ENCODE data around the gene PDYN.

Gene PDYN

GRCh38 chr20:1992359-1993110 lies 1.3 kb downstream of the PDYN start:
- no peak for DNase-seq

- DNase-seq = peak; percentile 23
Observed at GRCh38 chr20:1987826-1988225, 6.0 kb downstream of the PDYN start.

- DNase-seq = no peak
Observed at GRCh38 chr20:1983301-1983700, 10.6 kb downstream of the PDYN start.

- no peak for DNase-seq
Observed at GRCh38 chr20:1982686-1983085, 11.2 kb downstream of the PDYN start.

- DNase-seq = no peak
Observed at GRCh38 chr20:1979106-1979778, 14.6 kb downstream of the PDYN start.

- DNase-seq = no peak
Observed at GRCh38 chr20:1975291-1975690, 18.6 kb downstream of the PDYN start.

GRCh38 chr20:1973601-1974440 lies 20.0 kb downstream of the PDYN start:
- DNase-seq = no peak

- no peak for DNase-seq
Observed at GRCh38 chr20:1971893-1972586, 21.8 kb downstream of the PDYN start.

- no peak for DNase-seq
Observed at GRCh38 chr20:1968964-1969363, 24.9 kb downstream of the PDYN start.

GRCh38 chr20:1965520-1966351 lies 28.1 kb downstream of the PDYN start:
- peak; percentile 56 for DNase-seq

GRCh38 chr20:1964659-1965405 lies 29.0 kb downstream of the PDYN start:
- peak; percentile 8 for DNase-seq

GRCh38 chr20:1964061-1964460 lies 29.8 kb downstream of the PDYN start:
- DNase-seq = no peak

- no peak for DNase-seq
Observed at GRCh38 chr20:1961374-1961773, 32.5 kb downstream of the PDYN start.

GRCh38 chr20:1959156-1959555 lies 34.7 kb downstream of the PDYN start:
- DNase-seq = no peak

- DNase-seq = no peak
Observed at GRCh38 chr20:1958426-1958825, 35.4 kb downstream of the PDYN start.

GRCh38 chr20:1955217-1955616 lies 38.6 kb downstream of the PDYN start:
- no peak for DNase-seq

- no peak for DNase-seq
Observed at GRCh38 chr20:1953621-1954020, 40.2 kb downstream of the PDYN start.

- DNase-seq = no peak
Observed at GRCh38 chr20:1952737-1953530, 40.9 kb downstream of the PDYN start.

- no peak for DNase-seq
Observed at GRCh38 chr20:1951436-1952115, 42.3 kb downstream of the PDYN start.

- no peak for DNase-seq
Observed at GRCh38 chr20:1950836-1951235, 43.0 kb downstream of the PDYN start.

Measured in EL (cell line).